K562 (cell line): ENCODE data around the gene TRAK1. TPM values are rescaled to one million over a fixed set of nuclear protein-coding genes. Genes with fewer than 3 reads are reported as not detected.

ENCODE experiments used
- COPS2 ChIP-seq: fragments of 450-650 bp; conservative IDR thresholded peaks from 2 replicates; pipeline ENCODE4 v1.6.1; 2016; ENCODE audit warnings: mild to moderate bottlenecking, moderate library complexity
- GATAD2A ChIP-seq: fragments of 450-650 bp; IDR thresholded peaks from 2 replicates; pipeline ENCODE4 v1.6.1; 2017
- TCFL5 ChIP-seq: fragments of 250-450 bp; sonication (Bioruptor Pico); conservative IDR thresholded peaks from 2 replicates; pipeline ENCODE4 v1.6.1; 2021; ENCODE audit warnings: mild to moderate bottlenecking, moderate library complexity, matching md5 sums
- ZNF224 ChIP-seq: sonication (generic); formaldehyde crosslinking; IDR thresholded peaks from 2 replicates; pipeline ENCODE4 v1.8.0; 2022; ENCODE audit warnings: mild to moderate bottlenecking, missing genetic modification reagents
- ZNF695 ChIP-seq: fragments of 450-650 bp; formaldehyde crosslinking; IDR thresholded peaks from 2 replicates; pipeline ENCODE4 v1.4.0; 2020; ENCODE audit warnings: mild to moderate bottlenecking, moderate library complexity
- polyA plus RNA-seq, 8 experiments: library from polyadenylated mRNA; depleted of rRNA in 4 of 8; stranded (reverse) in 5 of 8; unstranded in 3 of 8; fragments of >200 nt; fragmentation: Nextera tagmentation in 2 of 8; fragmentation: Illumina TruSeq in 1 of 8; extraction: Ambion mirVana in 2 of 8; extraction: Trizol in 1 of 8; gene quantifications; 2 replicates each; pipeline versions ENCODE4 v1.2.1 to v1.2.3, GENCODE V29; 2011 to 2014; ENCODE audit warnings: inconsistent platforms in 1 of 8, missing spikeins in 1 of 8
- total RNA-seq, 7 experiments: library from RNA; depleted of rRNA in 6 of 7; stranded (reverse); fragments of >200 nt in 6 of 7; fragmentation: Illumina TruSeq in 2 of 7; extraction: Trizol in 2 of 7; gene quantifications; 2 replicates each; pipeline versions ENCODE4 v1.2.1 to v1.2.3, GENCODE V29; 2011 to 2021; ENCODE audit warnings: low replicate concordance in 1 of 7
- TF ChIP-seq, protein P1 (sequence below): fragments of 450-650 bp; IDR thresholded peaks from 2 replicates; pipeline ENCODE4 v1.6.1; 2016; ENCODE audit warnings: low read depth
- TF ChIP-seq, protein P2 (sequence below), 2 experiments: IDR thresholded peaks; 2 replicates each; pipeline ENCODE4 v1.6.1; 2011; ENCODE audit warnings: borderline replicate concordance in 1 of 2, control low read depth in 1 of 2, low read depth in 1 of 2, low read length in 1 of 2, mild to moderate bottlenecking in 1 of 2, mixed read lengths in 1 of 2, moderate library complexity in 1 of 2; ENCODE audit not compliant: insufficient read depth in 1 of 2, insufficient read length in 1 of 2, poor library complexity in 1 of 2, severe bottlenecking in 1 of 2; ENCODE audit errors: extremely low read depth in 1 of 2
- TF ChIP-seq, protein P3 (sequence below): fragments of 250-450 bp; sonication (Bioruptor Pico); IDR thresholded peaks from 2 replicates; pipeline ENCODE4 v1.8.0; 2022; ENCODE audit warnings: inconsistent platforms
- TF ChIP-seq, protein P4 (sequence below): fragments of 250-450 bp; sonication (Bioruptor Pico); IDR thresholded peaks from 2 replicates; pipeline ENCODE4 v1.8.0; 2022; ENCODE audit warnings: inconsistent platforms, mild to moderate bottlenecking, moderate library complexity, borderline replicate concordance
- TF ChIP-seq, protein P5 (sequence below): fragments of 450-650 bp; formaldehyde crosslinking; IDR thresholded peaks from 2 replicates; pipeline ENCODE4 v1.4.0; 2022; ENCODE audit warnings: missing genetic modification characterization
- TF ChIP-seq, protein P6 (sequence below): sonication (generic); formaldehyde crosslinking; IDR thresholded peaks from 2 replicates; pipeline ENCODE4 v1.8.0; 2023; ENCODE audit warnings: mild to moderate bottlenecking, missing genetic modification reagents

TRAK1 gene
- total and polyA plus RNA-seq, 9 of the 15 experiments (the other 6 are each of a cell fraction or from before 2014, with no cell fraction given): 5.3 to 28.5 (median 17.5) TPM

DNA sequence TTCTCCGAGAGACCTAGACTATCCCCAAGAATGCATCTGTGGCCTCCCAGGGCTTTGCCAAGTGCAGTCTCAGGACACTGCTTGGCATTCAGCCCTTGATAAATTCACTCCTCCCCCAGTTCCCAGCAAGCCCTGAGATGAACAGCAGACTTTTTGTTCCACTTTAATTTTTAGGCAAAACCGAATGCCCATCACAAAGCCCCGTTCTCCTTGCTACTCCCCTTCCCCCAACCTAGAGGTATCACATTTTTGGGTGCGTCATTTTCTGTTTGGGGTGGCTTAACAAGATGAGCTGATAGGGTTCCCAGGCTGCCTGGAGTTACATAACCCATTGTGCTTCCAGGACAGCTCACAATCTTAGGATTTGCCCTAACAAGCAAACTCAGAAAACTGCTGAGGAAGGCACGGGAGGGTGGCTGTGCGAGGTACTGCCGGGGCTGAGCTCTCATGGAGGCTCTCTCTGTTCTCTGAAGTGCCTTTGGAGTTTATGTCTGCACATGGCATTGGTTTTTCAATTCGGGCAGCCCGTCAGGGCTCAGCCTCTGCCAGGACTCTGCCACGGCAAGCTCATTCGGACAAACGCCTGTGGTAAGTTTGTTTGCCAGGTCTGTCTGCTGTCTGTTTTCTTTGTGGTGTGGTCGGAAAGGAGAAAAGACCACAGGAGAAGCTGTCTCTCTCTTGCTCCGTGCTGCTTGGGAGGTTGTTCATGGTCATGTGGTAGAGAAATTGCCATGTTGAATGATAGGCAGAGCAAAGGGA lies at the start of gene TRAK1 (continued):
- TF ChIP-seq, protein P1, sequence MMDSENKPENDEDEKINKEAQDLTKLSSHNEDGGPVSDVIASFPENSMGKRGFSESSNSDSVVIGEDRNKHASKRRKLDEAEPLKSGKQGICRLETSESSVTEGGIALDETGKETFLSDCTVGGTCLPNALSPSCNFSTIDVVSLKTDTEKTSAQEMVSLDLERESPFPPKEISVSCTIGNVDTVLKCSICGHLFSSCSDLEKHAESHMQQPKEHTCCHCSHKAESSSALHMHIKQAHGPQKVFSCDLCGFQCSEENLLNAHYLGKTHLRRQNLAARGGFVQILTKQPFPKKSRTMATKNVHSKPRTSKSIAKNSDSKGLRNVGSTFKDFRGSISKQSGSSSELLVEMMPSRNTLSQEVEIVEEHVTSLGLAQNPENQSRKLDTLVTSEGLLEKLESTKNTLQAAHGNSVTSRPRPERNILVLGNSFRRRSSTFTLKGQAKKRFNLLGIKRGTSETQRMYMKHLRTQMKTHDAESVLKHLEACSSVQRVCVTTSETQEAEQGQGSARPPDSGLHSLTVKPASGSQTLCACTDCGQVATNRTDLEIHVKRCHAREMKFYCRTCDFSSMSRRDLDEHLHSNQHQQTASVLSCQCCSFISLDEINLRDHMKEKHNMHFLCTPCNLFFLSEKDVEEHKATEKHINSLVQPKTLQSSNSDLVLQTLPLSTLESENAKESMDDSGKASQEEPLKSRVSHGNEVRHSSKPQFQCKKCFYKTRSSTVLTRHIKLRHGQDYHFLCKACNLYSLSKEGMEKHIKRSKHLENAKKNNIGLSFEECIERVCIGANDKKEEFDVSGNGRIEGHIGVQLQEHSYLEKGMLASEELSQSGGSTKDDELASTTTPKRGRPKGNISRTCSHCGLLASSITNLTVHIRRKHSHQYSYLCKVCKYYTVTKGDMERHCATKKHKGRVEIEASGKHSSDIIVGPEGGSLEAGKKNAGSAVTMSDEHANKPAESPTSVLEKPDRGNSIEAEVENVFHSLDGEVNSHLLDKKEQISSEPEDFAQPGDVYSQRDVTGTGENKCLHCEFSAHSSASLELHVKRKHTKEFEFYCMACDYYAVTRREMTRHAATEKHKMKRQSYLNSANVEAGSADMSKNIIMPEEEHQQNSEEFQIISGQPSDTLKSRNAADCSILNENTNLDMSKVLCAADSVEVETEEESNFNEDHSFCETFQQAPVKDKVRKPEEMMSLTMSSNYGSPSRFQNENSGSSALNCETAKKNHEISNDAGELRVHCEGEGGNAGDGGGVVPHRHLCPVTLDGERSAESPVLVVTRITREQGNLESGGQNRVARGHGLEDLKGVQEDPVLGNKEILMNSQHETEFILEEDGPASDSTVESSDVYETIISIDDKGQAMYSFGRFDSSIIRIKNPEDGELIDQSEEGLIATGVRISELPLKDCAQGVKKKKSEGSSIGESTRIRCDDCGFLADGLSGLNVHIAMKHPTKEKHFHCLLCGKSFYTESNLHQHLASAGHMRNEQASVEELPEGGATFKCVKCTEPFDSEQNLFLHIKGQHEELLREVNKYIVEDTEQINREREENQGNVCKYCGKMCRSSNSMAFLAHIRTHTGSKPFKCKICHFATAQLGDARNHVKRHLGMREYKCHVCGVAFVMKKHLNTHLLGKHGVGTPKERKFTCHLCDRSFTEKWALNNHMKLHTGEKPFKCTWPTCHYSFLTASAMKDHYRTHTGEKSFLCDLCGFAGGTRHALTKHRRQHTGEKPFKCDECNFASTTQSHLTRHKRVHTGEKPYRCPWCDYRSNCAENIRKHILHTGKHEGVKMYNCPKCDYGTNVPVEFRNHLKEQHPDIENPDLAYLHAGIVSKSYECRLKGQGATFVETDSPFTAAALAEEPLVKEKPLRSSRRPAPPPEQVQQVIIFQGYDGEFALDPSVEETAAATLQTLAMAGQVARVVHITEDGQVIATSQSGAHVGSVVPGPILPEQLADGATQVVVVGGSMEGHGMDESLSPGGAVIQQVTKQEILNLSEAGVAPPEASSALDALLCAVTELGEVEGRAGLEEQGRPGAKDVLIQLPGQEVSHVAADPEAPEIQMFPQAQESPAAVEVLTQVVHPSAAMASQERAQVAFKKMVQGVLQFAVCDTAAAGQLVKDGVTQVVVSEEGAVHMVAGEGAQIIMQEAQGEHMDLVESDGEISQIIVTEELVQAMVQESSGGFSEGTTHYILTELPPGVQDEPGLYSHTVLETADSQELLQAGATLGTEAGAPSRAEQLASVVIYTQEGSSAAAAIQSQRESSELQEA: no peak
- TF ChIP-seq COPS2 (no peak), ZNF224 (CRISPR knock-in tag) (no peak), GATAD2A (no peak), TCFL5 (CRISPR knock-in tag) (no peak), ZNF695 (CRISPR knock-in tag) (no peak)
- TF ChIP-seq, protein P2, sequence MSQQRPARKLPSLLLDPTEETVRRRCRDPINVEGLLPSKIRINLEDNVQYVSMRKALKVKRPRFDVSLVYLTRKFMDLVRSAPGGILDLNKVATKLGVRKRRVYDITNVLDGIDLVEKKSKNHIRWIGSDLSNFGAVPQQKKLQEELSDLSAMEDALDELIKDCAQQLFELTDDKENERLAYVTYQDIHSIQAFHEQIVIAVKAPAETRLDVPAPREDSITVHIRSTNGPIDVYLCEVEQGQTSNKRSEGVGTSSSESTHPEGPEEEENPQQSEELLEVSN (IDR thresholded peaks at IDR 0.05; ENCODE audit: borderline replicate concordance in 1 of 2, extremely low read depth in 1 of 2, insufficient read depth in 1 of 2, insufficient read length in 1 of 2, low read depth in 1 of 2, low read length in 1 of 2, poor library complexity in 1 of 2, severe bottlenecking in 1 of 2): no peak
- TF ChIP-seq, protein P3, sequence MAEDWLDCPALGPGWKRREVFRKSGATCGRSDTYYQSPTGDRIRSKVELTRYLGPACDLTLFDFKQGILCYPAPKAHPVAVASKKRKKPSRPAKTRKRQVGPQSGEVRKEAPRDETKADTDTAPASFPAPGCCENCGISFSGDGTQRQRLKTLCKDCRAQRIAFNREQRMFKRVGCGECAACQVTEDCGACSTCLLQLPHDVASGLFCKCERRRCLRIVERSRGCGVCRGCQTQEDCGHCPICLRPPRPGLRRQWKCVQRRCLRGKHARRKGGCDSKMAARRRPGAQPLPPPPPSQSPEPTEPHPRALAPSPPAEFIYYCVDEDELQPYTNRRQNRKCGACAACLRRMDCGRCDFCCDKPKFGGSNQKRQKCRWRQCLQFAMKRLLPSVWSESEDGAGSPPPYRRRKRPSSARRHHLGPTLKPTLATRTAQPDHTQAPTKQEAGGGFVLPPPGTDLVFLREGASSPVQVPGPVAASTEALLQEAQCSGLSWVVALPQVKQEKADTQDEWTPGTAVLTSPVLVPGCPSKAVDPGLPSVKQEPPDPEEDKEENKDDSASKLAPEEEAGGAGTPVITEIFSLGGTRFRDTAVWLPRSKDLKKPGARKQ (CRISPR knock-in tag): no peak
- TF ChIP-seq, protein P4, sequence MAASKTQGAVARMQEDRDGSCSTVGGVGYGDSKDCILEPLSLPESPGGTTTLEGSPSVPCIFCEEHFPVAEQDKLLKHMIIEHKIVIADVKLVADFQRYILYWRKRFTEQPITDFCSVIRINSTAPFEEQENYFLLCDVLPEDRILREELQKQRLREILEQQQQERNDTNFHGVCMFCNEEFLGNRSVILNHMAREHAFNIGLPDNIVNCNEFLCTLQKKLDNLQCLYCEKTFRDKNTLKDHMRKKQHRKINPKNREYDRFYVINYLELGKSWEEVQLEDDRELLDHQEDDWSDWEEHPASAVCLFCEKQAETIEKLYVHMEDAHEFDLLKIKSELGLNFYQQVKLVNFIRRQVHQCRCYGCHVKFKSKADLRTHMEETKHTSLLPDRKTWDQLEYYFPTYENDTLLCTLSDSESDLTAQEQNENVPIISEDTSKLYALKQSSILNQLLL (CRISPR knock-in tag): no peak
- TF ChIP-seq, protein P5, sequence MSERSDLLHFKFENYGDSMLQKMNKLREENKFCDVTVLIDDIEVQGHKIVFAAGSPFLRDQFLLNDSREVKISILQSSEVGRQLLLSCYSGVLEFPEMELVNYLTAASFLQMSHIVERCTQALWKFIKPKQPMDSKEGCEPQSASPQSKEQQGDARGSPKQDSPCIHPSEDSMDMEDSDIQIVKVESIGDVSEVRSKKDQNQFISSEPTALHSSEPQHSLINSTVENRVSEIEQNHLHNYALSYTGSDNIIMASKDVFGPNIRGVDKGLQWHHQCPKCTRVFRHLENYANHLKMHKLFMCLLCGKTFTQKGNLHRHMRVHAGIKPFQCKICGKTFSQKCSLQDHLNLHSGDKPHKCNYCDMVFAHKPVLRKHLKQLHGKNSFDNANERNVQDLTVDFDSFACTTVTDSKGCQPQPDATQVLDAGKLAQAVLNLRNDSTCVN (CRISPR knock-in tag): no peak
- TF ChIP-seq, protein P6, sequence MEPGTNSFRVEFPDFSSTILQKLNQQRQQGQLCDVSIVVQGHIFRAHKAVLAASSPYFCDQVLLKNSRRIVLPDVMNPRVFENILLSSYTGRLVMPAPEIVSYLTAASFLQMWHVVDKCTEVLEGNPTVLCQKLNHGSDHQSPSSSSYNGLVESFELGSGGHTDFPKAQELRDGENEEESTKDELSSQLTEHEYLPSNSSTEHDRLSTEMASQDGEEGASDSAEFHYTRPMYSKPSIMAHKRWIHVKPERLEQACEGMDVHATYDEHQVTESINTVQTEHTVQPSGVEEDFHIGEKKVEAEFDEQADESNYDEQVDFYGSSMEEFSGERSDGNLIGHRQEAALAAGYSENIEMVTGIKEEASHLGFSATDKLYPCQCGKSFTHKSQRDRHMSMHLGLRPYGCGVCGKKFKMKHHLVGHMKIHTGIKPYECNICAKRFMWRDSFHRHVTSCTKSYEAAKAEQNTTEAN (CRISPR knock-in tag): no peak
